K562 (cell line): ENCODE data around the gene EDEM2. TPM values are rescaled to one million over a fixed set of nuclear protein-coding genes. Genes with fewer than 3 reads are reported as not detected.
A peak's percentile ranks its signal among the peaks of the same experiment; 100 is the strongest.

ENCODE experiments used
- ARID3A ChIP-seq: IDR thresholded peaks from 2 replicates; pipeline ENCODE4 v1.6.1; 2012; ENCODE audit warnings: low read depth, low read length, improper control_type of control experiment, borderline replicate concordance
- ATF7 ChIP-seq: fragments of 450-650 bp; IDR thresholded peaks from 2 replicates; pipeline ENCODE4 v1.7.1; 2014; ENCODE audit warnings: mild to moderate bottlenecking, moderate library complexity
- BHLHE40 ChIP-seq: IDR thresholded peaks from 2 replicates; pipeline ENCODE4 v1.6.1; 2011; ENCODE audit warnings: low read length, improper control_type of control experiment
- CBX1 ChIP-seq: sonication (generic); IDR thresholded peaks from 2 replicates; pipeline ENCODE4 v1.6.1; 2016; ENCODE audit warnings: antibody characterized with exemption, low read depth, mild to moderate bottlenecking
- DDX20 ChIP-seq: fragments of 450-650 bp; IDR thresholded peaks from 2 replicates; pipeline ENCODE4 v1.6.1; 2016; ENCODE audit warnings: missing genetic modification characterization, low read depth, mild to moderate bottlenecking, missing compliant biosample characterization, moderate library complexity
- DPF2 ChIP-seq: fragments of 450-650 bp; IDR thresholded peaks from 2 replicates; pipeline ENCODE4 v1.6.1; 2016
- GABPA ChIP-seq: fragments of 200-800 bp; sonication (Bioruptor generic); conservative IDR thresholded peaks from 2 replicates; pipeline ENCODE4 v1.6.1; 2016; ENCODE audit warnings: low read depth, missing genetic modification characterization, missing compliant biosample characterization
- HCFC1 ChIP-seq: IDR thresholded peaks from 2 replicates; pipeline ENCODE4 v1.6.1; 2012; ENCODE audit warnings: low read depth, low read length, improper control_type of control experiment
- HDAC1 ChIP-seq, 2 experiments: fragments of 450-650 bp; IDR thresholded peaks; 2 replicates each; pipeline ENCODE4 v1.6.1; 2016 to 2017; ENCODE audit warnings: inconsistent platforms in 1 of 2, mild to moderate bottlenecking in 1 of 2, moderate library complexity in 1 of 2
- LCOR ChIP-seq: sonication (generic); formaldehyde crosslinking; IDR thresholded peaks from 2 replicates; pipeline ENCODE4 v1.8.0; 2022; ENCODE audit warnings: mild to moderate bottlenecking, missing genetic modification reagents
- MEF2A ChIP-seq: IDR thresholded peaks from 2 replicates; pipeline ENCODE4 v1.6.1; 2011; ENCODE audit warnings: low read depth, mild to moderate bottlenecking, low read length, moderate library complexity; ENCODE audit not compliant: control insufficient read depth
- MLLT1 ChIP-seq, 2 experiments: fragments of 450-650 bp; IDR thresholded peaks; 2 replicates each; pipeline ENCODE4 v1.6.1; 2016
- MTF1 ChIP-seq: fragments of 250-450 bp; sonication (Bioruptor Pico); IDR thresholded peaks from 2 replicates; pipeline ENCODE4 v1.9.0; 2021; ENCODE audit warnings: moderate library complexity, mild to moderate bottlenecking, inconsistent platforms, borderline replicate concordance
- NCOA4 ChIP-seq: fragments of 450-650 bp; IDR thresholded peaks from 2 replicates; pipeline ENCODE4 v1.6.1; 2018; ENCODE audit warnings: mild to moderate bottlenecking; ENCODE audit not compliant: partially characterized antibody
- PCBP1 ChIP-seq: fragments of 200-400 bp; formaldehyde crosslinking; IDR thresholded peaks from 2 replicates; pipeline ENCODE4 v1.6.1; 2018; ENCODE audit warnings: mild to moderate bottlenecking, low read depth, low read length; ENCODE audit not compliant: poor library complexity, severe bottlenecking
- POLR3A ChIP-seq: IDR thresholded peaks from 2 replicates; pipeline ENCODE4 v1.6.1; 2011; ENCODE audit warnings: borderline replicate concordance, mild to moderate bottlenecking, moderate library complexity; ENCODE audit not compliant: insufficient read length, insufficient read depth; ENCODE audit errors: extremely low read depth
- PPARD ChIP-seq: fragments of 250-450 bp; sonication (Bioruptor Pico); IDR thresholded peaks from 2 replicates; pipeline ENCODE4 v1.8.0; 2022; ENCODE audit warnings: inconsistent platforms, mild to moderate bottlenecking, moderate library complexity
- RCOR1 ChIP-seq, 2 experiments: IDR thresholded peaks; 2 replicates each; pipeline ENCODE4 v1.6.1; 2012; ENCODE audit warnings: low read depth in 2 of 2, low read length in 2 of 2, borderline replicate concordance in 1 of 2, improper control_type of control experiment in 1 of 2
- SUPT5H ChIP-seq: fragments of 450-650 bp; IDR thresholded peaks from 2 replicates; pipeline ENCODE4 v1.6.1; 2016
- TAF1 ChIP-seq: IDR thresholded peaks from 2 replicates; pipeline ENCODE4 v1.6.1; 2011; ENCODE audit warnings: mild to moderate bottlenecking, low read length, moderate library complexity; ENCODE audit not compliant: insufficient read depth, control insufficient read depth, severe bottlenecking; ENCODE audit errors: extremely low read depth
- TCF3 ChIP-seq: sonication (generic); formaldehyde crosslinking; IDR thresholded peaks from 2 replicates; pipeline ENCODE4 v1.4.0; 2020; ENCODE audit warnings: mild to moderate bottlenecking, missing genetic modification reagents
- TFAM ChIP-seq: fragments of 250-450 bp; sonication (Bioruptor Pico); conservative IDR thresholded peaks from 2 replicates; pipeline ENCODE4 v1.5.0; 2021; ENCODE audit warnings: mild to moderate bottlenecking, moderate library complexity
- ZNF124 ChIP-seq: sonication (generic); formaldehyde crosslinking; IDR thresholded peaks from 2 replicates; pipeline ENCODE4 v1.8.1; 2022; ENCODE audit warnings: missing genetic modification reagents
- ZNF586 ChIP-seq: fragments of 450-650 bp; formaldehyde crosslinking; conservative IDR thresholded peaks from 2 replicates; pipeline ENCODE4 v1.4.0; 2020; ENCODE audit warnings: mild to moderate bottlenecking, moderate library complexity
- ZNF717 ChIP-seq: fragments of 250-450 bp; sonication (Bioruptor Pico); IDR thresholded peaks from 2 replicates; pipeline ENCODE4 v1.5.0; 2021
- polyA plus RNA-seq, 8 experiments: library from polyadenylated mRNA; depleted of rRNA in 4 of 8; stranded (reverse) in 5 of 8; unstranded in 3 of 8; fragments of >200 nt; fragmentation: Nextera tagmentation in 2 of 8; fragmentation: Illumina TruSeq in 1 of 8; extraction: Ambion mirVana in 2 of 8; extraction: Trizol in 1 of 8; gene quantifications; 2 replicates each; pipeline versions ENCODE4 v1.2.1 to v1.2.3, GENCODE V29; 2011 to 2014; ENCODE audit warnings: inconsistent platforms in 1 of 8, missing spikeins in 1 of 8
- total RNA-seq, 7 experiments: library from RNA; depleted of rRNA in 6 of 7; stranded (reverse); fragments of >200 nt in 6 of 7; fragmentation: Illumina TruSeq in 2 of 7; extraction: Trizol in 2 of 7; gene quantifications; 2 replicates each; pipeline versions ENCODE4 v1.2.1 to v1.2.3, GENCODE V29; 2011 to 2021; ENCODE audit warnings: low replicate concordance in 1 of 7
- TF ChIP-seq, protein P1 (sequence below): sonication (generic); formaldehyde crosslinking; IDR thresholded peaks from 2 replicates; pipeline ENCODE4 v1.8.1; 2023; ENCODE audit warnings: mild to moderate bottlenecking, missing genetic modification reagents, moderate library complexity

EDEM2 gene
- total and polyA plus RNA-seq, 9 of the 15 experiments (the other 6 are each of a cell fraction or from before 2014, with no cell fraction given), result 6.9 to 11.0 (median 9.7) TPM

GRCh38 chr20:35192118-35192872 is 45.2 kb upstream of the EDEM2 start (continued):
- TF ChIP-seq, protein P1, sequence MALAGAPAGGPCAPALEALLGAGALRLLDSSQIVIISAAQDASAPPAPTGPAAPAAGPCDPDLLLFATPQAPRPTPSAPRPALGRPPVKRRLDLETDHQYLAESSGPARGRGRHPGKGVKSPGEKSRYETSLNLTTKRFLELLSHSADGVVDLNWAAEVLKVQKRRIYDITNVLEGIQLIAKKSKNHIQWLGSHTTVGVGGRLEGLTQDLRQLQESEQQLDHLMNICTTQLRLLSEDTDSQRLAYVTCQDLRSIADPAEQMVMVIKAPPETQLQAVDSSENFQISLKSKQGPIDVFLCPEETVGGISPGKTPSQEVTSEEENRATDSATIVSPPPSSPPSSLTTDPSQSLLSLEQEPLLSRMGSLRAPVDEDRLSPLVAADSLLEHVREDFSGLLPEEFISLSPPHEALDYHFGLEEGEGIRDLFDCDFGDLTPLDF, result no peak
- TF ChIP-seq ARID3A (peak; percentile 26; the same call in 1 of the 2 replicates), ZNF586 (CRISPR knock-in tag) (no peak), TCF3 (CRISPR knock-in tag) (peak; percentile 91), LCOR (CRISPR knock-in tag) (no peak), MTF1 (CRISPR knock-in tag) (no peak), NCOA4 (no peak), PCBP1 (no peak), POLR3A (no peak), RCOR1 (IDR thresholded peaks at IDR 0.05; ENCODE audit: borderline replicate concordance in 1 of 2, low read depth in 2 of 2, low read length in 2 of 2) (peak in 1 of 2 experiments; percentile 25; a peak in 2 of 4 replicates), ATF7 (no peak), TFAM (CRISPR knock-in tag) (no peak), MLLT1 (IDR thresholded peaks at IDR 0.05) (no peak), DDX20 (tag) (no peak), CBX1 (no peak), HCFC1 (no peak), GABPA (no peak), BHLHE40 (peak; percentile 61), MEF2A (no peak), ZNF717 (no peak), SUPT5H (no peak), HDAC1 (IDR thresholded peaks at IDR 0.05) (0 out of 4 replicates have a peak, but pooled peaks of 1 of the 2 experiments have one; percentile 48), DPF2 (peak; percentile 44; the same call in 1 of the 2 replicates), ZNF124 (CRISPR knock-in tag) (no peak), TAF1 (no peak), PPARD (no peak)
